GM19351 (cell line): ENCODE measurements around the gene LRRC56.
A peak's percentile ranks its signal among the peaks of the same experiment; 100 is the strongest.
"Not testable (repeated sequence)": the region's sequence is repeated elsewhere in the genome, so short reads cannot be mapped to it uniquely, and the experiment has no call there.

Source experiments
- ATAC-seq: cut with Tn5 transposase; IDR thresholded peaks from one replicate; pipeline ENCODE4 v1.9.1; 2021; ENCODE audit warnings: mild to moderate bottlenecking, moderate library complexity; ENCODE audit not compliant: unreplicated experiment

The LRRC56 gene

GRCh38 chr11:571802-572185, 34.5 kb downstream of the LRRC56 start:
- no peak for ATAC-seq

DNA sequence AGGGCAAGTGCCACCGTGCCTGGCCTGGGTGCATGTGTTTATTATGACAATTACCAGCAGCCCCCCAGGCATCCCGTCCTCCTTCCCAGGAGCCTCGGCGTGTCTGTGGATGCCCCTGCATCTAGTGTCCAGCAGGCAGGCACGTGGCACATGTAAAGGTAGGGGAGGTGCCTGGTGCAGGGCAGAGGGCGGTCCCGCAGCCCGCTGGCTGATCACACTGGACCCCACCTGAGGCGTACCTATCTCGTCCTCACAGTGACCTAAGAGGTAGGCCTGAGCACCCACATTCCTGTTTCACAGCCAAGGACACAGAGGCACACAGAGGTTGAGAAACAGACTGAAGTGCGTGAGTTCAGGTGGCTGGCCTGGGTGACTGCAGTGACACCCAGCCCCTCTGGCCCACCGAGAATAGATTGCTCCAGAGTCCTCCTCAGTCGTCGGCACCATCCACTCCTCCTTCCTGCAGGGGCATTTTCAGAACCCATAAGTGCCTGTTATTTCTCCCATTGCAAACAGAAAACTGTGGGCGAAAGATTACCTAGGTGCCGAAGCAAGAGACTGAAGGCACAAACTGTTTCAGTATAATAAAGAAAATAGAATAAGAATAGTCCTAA, 35.9 kb downstream of the LRRC56 start:
- no peak for ATAC-seq

GRCh38 chr11:574031-574570, 36.8 kb downstream of the LRRC56 start:
- not testable (repeated sequence) for ATAC-seq

GRCh38 chr11:574632-575312, 37.4 kb downstream of the LRRC56 start:
- no peak for ATAC-seq

DNA sequence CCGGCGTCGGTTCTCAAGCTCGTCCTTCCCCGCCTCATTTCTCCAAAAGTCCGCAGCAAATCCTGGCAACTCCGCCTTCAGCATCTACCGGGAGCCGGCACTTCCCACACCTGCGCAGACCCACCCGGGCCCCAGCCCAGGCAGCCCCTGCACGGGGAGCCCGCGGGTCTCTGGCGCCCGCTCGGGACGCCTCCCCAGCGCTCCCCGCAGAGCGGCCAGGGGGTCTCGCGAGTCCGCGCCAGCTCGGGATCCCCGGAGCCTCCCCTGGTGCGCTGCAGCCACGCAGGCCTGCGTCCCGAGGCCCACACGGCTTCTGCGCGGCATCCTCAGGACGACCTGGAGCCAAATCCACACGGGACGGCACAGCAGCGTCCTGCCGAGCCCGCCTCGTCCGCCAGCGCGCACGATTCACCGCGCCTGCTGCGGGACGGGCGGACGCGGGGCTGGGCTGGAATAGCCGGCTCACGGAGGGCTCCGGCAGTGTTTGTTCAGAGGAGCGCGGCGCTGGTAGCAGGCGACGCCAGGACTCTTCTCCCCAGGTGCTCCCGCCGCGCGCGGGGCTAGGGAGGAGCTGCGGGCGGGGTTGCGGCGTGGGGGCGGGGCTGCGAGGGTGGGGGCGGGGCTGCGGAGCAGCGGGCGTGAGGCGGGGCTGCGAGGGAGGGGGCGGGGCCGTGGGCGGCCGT, 38.1 kb downstream of the LRRC56 start:
- peak; percentile 32 for ATAC-seq

DNA sequence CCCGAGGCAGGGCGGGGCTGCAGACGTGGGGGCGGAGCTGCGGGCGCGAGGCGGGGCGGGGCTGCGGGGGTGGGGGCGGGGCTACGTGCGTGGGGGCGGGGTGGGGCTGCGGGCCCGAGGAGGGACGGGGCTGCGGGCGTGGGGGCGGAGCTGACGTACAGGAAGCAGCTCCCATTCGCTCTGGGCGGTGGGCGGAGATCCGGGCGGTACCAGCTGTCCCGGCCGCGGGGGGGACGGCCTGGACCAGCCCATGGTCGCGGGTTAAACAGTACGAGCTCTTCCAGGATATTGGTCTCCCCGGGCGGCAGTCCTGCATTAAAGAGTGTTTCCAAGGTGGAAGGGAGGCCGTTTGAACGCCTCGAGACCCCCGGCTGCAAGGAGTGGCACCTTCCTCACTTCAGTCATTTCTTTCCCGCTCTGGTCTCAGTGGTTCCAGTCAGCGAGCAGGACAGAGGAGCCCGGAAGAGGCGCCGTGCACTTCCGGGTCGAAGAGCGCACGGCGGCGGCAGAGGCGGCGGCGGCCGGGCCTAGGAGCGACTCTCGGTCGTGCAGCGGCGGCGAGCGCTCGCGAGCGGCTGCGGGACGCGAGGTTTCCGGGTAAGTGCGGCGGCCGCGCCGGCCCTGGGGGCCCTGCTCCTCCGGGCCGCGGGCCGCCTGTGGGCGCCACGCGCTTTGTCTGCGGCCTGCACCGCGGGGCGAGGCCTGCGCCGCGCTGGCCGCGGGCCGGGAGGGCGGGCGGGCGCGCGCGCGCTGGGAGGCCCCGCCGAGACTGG, 38.9 kb downstream of the LRRC56 start, which contains the start of gene PHRF1:
PHRF1 (plus strand) TSS at position 475 of the 773 bp plus-strand sequence. CDS start 5,043 bp downstream, outside the sequence.
- ATAC-seq, result peak; percentile 86

DNA sequence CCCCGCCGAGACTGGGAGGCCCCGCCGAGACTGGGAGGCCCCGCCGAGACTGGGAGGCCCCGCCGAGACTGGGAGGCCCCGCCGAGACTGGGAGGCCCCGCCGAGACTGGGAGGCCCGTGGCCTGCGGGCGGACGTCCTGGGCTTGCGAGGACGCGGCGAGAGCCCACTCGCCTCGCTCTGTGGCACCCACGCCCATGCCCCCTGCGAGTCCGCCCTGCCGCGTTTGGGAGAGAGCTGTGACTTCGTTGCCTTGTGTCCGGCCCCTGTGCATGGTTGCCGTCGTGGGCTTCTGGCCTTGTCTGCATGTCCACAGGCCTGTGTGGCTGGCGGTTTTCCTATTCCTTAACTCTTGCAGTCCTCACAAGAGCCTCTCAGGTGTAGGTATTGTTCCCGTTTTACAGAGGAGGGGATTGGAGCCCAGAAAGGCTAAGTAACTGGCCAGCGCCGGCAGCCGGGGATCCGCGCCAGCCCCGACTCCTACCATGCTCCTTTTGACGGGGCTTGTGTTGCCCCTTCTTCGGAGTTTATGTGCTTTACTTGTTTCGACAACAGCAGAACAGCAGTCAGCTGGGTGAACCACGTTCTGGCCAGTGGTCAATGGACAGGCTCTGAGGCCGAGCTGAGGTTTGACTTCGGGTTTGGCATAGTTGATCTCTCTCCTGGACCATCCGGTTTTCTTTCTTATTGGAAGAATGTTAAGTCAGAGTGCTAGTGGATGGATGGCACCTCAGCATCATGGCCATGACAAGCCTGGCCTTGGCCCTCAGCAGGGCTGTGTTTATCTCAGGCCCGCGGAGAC, 39.7 kb downstream of the LRRC56 start:
- no peak for ATAC-seq

GRCh38 chr11:577611-577894, 40.2 kb downstream of the LRRC56 start:
- no peak for ATAC-seq

DNA sequence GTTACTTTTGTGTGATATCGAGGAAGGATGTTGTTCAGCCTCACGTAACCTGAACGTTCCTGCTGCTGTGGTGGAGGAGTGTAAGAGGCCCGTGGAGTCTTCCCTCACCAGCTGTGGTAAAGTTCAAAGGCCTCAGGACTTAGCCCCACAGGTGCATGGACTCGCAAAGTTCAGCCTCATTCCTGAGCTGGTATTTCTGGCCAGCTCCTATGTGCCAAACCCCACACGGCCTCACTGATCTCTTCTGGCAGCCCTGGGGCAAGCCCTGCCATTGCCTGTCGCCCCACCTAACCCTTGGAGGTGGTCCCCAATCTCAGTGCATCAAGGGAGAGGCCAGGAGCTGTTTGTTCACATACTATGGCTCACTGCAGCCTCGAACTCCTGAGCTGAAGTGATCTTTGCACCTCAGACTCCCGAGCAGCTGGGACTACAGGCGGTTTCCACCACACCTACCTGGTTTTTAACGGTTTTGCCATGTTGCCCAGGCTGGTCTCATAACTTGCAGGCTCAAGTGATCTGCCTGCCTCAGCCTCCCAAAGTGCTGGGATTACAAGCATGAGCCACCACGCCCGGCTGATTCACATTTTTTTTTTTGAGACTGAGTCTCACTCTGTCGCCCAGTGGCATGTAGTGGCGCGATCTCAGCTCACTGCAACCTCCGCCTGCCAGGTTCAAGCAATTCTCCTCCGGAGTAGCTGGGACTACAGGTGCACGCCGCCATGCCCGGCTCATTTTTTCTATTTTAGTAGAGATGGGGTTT, 41.1 kb downstream of the LRRC56 start:
- ATAC-seq, result no peak

DNA sequence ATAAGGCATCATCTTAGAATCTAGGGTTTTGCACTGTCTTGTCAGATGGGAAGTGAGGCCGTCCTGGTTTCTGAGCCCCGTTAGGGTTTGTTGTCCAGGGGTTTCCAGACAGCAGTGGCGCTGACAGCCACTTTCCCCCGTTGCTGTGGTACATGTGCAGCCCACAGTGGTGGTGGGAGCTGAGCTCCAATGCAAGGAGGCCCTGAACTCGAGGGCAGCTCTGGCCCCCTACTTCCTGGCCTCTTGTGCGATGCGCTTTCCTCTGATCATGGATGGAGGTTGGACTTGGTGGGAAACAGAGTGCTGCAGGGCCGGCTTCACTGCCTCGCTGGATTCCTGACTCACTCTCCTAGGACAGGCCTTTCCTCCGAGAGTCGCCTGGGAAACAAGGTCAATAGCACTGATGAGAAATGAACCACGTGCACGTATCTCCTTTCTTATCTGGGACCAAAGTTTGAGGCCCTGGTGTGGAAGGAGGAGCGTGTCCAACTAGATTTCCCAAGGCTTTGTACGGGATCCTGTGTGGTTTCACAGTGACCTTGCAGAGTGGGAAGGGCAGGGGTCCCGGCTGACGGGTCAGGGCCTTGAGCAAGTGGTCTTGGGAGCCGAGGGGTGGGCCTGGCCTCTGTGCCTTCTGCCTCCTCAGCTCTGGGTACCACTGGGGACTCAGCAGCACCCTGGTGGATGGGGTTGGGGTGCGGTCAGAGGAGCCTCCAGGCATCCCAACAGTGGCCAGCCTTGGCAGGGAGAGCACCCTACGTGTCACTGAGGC, 42.7 kb downstream of the LRRC56 start:
- no peak for ATAC-seq

DNA sequence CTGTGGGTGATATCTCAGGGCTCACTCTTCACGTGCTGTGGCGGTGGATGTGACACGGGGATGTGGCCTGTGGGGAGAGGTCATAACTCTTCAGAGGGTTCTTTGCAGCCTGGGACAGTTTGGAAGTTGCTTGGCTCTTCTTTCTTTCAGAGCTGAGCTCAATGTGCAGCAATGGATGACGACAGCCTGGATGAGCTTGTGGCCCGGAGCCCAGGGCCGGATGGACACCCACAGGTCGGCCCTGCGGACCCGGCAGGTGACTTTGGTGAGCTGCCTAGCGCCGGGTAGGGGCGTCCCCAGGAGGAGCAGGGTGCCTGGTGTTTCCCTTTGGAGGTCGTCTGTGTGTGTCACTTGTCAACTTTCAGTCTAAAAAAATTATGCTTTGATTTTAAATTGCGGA, 44.0 kb downstream of the LRRC56 start:
- ATAC-seq, result no peak

DNA sequence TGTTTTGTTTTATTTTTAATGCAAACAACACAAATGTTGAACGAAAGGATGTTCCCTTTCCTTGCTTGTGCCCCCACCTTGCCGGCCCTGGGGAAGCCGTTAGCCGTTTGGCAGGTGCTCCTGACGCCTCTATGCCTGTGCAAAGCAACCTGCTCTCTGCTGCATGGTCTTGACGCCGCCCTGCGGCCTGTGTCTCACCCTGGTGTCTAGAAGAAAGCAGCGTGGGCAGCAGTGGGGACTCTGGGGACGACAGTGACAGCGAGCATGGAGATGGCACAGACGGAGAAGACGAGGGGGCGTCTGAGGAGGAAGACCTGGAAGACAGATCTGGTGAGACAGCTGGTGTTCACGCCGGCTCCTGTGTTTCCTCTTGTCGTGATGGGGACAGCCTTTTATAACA, 44.4 kb downstream of the LRRC56 start:
- ATAC-seq, result no peak

DNA sequence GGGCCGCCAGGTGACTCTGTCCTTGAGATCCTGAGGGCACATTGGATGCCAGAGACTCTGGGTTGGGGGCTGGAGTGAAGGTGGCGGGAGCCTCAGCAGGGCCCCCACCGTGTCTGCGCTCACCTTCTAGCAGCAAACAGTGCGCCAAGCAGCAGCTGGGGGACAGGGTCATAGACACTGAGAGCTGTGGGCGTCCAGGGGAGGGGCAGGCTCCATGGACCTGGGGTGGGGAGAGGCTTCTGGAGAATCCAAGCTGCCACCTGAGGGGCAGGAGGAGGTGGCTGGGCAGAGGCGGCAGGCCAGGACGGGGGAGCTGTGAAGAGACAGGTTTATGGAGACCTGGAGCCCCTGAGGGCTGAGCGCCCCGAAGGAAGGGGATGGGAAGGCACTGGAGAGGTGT, 47.0 kb downstream of the LRRC56 start:
- ATAC-seq, result no peak

- no peak for ATAC-seq
Observed at GRCh38 chr11:586376-587316, 49.3 kb downstream of the LRRC56 start.

DNA sequence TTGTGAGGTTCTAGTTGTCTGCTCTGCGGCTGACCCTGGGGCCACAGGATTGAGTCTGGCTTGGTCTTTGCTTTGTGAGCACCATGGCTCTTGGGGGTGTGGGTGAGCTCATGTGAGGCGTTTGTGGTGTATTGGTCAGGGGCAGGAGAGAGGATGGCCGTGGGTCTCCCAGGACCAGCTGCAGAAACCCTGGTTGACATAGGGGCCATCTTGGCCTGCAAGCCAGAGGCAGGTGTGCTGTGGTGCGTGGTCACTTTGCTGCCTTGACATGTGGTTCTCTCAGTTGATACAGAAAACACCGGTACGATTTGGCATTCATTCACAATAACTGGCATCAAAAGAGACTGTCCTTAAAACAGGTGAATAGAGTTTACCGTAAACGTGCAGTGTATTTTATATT, 50.2 kb downstream of the LRRC56 start:
- no peak for ATAC-seq

- no peak for ATAC-seq
Observed at GRCh38 chr11:587978-588380, 50.7 kb downstream of the LRRC56 start.

DNA sequence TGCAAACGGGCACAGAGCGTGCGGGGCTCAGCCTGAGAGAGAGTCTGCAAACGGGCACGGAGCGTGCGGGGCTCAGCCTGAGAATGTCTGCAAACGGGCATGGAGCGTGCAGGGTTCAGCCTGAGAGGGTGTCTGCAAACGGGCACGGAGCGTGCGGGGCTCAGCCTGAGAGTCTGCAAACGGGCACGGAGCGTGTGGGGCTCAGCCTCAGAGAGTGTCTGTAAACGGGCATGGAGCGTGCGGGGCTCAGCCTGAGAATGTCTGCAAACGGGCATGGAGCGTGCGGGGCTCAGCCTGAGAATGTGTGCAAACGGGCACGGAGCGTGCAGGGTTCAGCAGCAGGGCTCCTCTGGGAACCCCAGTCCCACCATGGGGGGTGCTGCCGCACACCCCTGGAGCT, 52.5 kb downstream of the LRRC56 start:
- ATAC-seq, result no peak

DNA sequence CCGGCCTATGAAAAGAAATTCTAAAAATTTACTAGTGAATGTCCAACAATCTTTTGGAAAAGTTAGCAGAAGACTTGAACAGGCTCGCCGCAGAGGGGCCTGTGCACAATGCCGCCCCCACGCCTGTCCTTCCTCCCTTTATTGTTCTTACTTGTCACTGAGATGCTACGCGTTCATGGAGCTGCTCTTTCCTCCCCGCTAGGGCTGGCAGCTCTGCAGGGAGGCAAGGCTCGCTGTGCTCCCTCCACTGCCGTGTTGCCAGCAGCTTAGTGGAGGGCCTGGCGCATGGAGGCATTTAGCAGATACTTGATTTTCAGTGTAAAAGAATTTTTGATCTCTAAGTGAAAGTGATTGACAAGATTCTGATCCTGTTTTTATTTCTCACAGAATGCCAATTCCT, 53.7 kb downstream of the LRRC56 start:
- ATAC-seq, result no peak
